Activated CD4-positive, alpha-beta memory T cell treated with anti-CD3 and anti-CD28 coated beads, Interleukin-2, amount 10 ng/mL, durations not matched to agents 7 days and 5 days (primary cell): ENCODE measurements around the gene GBE1. TPM values are rescaled to one million over a fixed set of nuclear protein-coding genes. Genes with fewer than 3 reads are reported as not detected.

Experiments
- CTCF ChIA-PET: fragments of 350-600 bp; sonication (Branson Sonifier 250); formaldehyde crosslinking; loops from one replicate; lab custom pipeline; 2021; ENCODE audit warnings: antibody characterized with exemption, inconsistent platforms; lab: Charles Lee
- POLR2A ChIA-PET: fragments of 350-600 bp; sonication (Branson Sonifier 250); formaldehyde crosslinking; loops from one replicate; lab custom pipeline; 2021; ENCODE audit warnings: antibody characterized with exemption; lab: Charles Lee
- DNase-seq: peaks from one replicate; pipeline ENCODE4 v3.0.0-alpha.2; 2020
- H3K27ac Mint-ChIP-seq: one replicate; pipeline ENCODE4 v1.8.0; 2021; ENCODE audit warnings: mild to moderate bottlenecking, mixed read lengths
- H3K27me3 Mint-ChIP-seq: one replicate; pipeline ENCODE4 v1.8.0; 2021; ENCODE audit warnings: mixed read lengths
- H3K36me3 Mint-ChIP-seq: one replicate; pipeline ENCODE4 v1.8.0; 2021; ENCODE audit warnings: low read depth, mixed read lengths
- H3K4me1 Mint-ChIP-seq: one replicate; pipeline ENCODE4 v1.8.0; 2021; ENCODE audit warnings: mixed read lengths
- H3K4me3 Mint-ChIP-seq: one replicate; pipeline ENCODE4 v1.8.0; 2021; ENCODE audit warnings: mild to moderate bottlenecking, mixed read lengths
- H3K9me3 Mint-ChIP-seq: one replicate; pipeline ENCODE4 v1.8.0; 2021; ENCODE audit warnings: mixed read lengths
- total RNA-seq, 2 experiments: library from RNA; stranded (reverse); gene quantifications; one replicate each; pipeline ENCODE4 v1.2.3, GENCODE V29; 2021

GBE1 gene
- total RNA-seq, 2 experiments from 2014 or later = 36.5 to 37.7 TPM

DNA sequence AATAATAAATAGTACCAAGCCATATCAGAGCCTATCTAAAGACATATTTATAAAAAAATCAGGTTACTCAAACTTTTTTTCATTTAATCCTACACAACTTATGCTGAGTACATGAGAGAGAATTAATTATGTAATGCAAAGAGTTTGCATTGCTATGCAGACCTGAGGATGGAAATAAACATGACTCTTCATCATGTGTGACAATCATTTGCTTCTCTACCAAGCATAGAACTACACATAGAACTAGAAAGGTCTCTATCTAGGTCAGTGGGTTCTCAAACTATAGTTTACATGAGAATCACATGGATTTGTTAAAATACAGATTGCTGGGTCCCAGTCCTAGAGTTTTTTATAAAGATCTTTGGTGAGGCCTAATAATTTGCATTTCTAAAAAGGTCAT is 86.8 kb downstream of the GBE1 start:
- no peaks in the 10 kb centered on the region for H3K36me3 Mint-ChIP-seq
- ChIA-PET POLR2A (no interaction called here), CTCF (no interaction called here)
- no peaks in the 10 kb centered on the region for H3K9me3 Mint-ChIP-seq
- H3K4me3 Mint-ChIP-seq = no peak overlapping the region
- no peaks in the 10 kb centered on the region for H3K4me1 Mint-ChIP-seq
- H3K27me3 Mint-ChIP-seq = no peaks in the 10 kb centered on the region
- H3K27ac Mint-ChIP-seq = no peak overlapping the region
- DNase-seq = no peak

- DNase-seq = no peak
- H3K9me3 Mint-ChIP-seq = no peaks in the 10 kb centered on the region
- ChIA-PET POLR2A (no interaction called here), CTCF (interaction anchor here (0.9 kb wide), 1 partner anchor 16 kb away, joined by 3 read pairs; no protein-coding TSS in a partner anchor)
- no peak overlapping the region for H3K4me3 Mint-ChIP-seq
- no peaks in the 10 kb centered on the region for H3K4me1 Mint-ChIP-seq
- H3K27me3 Mint-ChIP-seq = no peaks in the 10 kb centered on the region
- no peak overlapping the region for H3K27ac Mint-ChIP-seq
- peaks cover 5% of the 10 kb centered on the region for H3K36me3 Mint-ChIP-seq
These were observed 93.2 kb downstream of the GBE1 start for GRCh38 chr3:81668283-81668682.

DNA sequence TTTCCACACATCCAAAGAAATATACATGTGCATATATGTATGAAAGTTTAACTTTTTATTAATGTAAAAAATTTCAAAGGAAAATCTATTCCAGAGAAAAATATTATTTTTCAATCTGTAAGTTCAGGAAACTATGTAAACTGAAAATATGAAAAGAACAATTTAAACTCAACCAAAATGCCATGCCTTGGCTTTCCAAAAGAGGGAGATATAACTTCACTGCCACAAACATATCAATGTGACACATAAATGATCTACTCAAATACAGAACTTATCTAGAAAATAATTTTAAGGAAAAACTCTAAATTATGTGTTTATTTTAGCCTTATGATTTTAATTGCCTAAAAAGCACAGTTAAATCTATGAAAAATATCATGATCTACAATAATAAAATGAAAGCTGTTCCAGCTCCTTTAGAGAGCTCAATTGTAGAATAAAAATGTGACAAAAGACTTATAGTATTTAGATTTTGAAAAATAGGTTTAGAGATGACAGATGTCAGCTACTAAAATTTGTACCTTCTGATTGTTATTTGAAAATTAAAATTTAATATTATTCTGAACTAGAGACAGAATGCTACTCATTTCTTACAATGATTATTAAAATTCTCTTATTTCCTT is 94.8 kb downstream of the GBE1 start:
- Mint-ChIP-seq H3K36me3 (peaks cover 5% of the 10 kb centered on the region), H3K9me3 (no peaks in the 10 kb centered on the region), H3K4me1 (no peaks in the 10 kb centered on the region), H3K27me3 (no peaks in the 10 kb centered on the region), H3K4me3 (no peak overlapping the region), H3K27ac (no peak overlapping the region)
- POLR2A ChIA-PET = no interaction called here
- CTCF ChIA-PET = no interaction called here
- DNase-seq = no peak

DNA sequence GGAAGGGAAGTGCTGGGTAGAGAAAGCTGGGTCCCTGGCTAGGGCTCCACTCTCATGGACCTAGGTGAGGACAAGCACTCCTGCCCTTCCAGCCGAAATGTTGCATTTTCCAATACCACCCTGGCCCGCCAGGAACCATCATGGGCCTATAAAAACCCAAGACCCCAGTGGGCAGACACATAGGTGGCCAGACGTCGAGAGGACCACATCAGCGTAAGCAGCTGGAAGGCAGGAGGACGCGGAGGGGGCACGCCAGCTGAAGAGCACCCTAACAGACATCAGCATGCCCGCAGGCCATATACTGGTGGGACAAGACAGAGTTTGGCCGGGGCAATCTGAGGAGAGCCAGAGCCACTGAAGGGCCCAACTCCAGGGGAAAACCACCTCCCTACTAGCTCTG is 98.3 kb downstream of the GBE1 start:
- peaks cover 5% of the 10 kb centered on the region for H3K36me3 Mint-ChIP-seq
- H3K4me3 Mint-ChIP-seq = no peak overlapping the region
- no peaks in the 10 kb centered on the region for H3K9me3 Mint-ChIP-seq
- H3K27ac Mint-ChIP-seq = no peak overlapping the region
- CTCF ChIA-PET = no interaction called here
- no peak for DNase-seq
- POLR2A ChIA-PET = no interaction called here
- H3K4me1 Mint-ChIP-seq = no peaks in the 10 kb centered on the region
- H3K27me3 Mint-ChIP-seq = no peaks in the 10 kb centered on the region

GRCh38 chr3:81660036-81660435 is 101.4 kb downstream of the GBE1 start:
- H3K9me3 Mint-ChIP-seq = no peaks in the 10 kb centered on the region
- no peaks in the 10 kb centered on the region for H3K27me3 Mint-ChIP-seq
- CTCF ChIA-PET = interaction anchor here (0.6 kb wide), 1 partner anchor 358 kb away, joined by 3 read pairs; no protein-coding TSS in a partner anchor
- no peak overlapping the region for H3K4me3 Mint-ChIP-seq
- no peaks in the 10 kb centered on the region for H3K4me1 Mint-ChIP-seq
- DNase-seq = no peak
- H3K27ac Mint-ChIP-seq = no peak overlapping the region
- no peaks in the 10 kb centered on the region for H3K36me3 Mint-ChIP-seq
- POLR2A ChIA-PET = no interaction called here

GRCh38 chr3:81658322-81658997 is 103.0 kb downstream of the GBE1 start:
- ChIA-PET CTCF (no interaction called here), POLR2A (no interaction called here)
- Mint-ChIP-seq H3K4me3 (no peak overlapping the region), H3K27ac (no peak overlapping the region), H3K9me3 (no peaks in the 10 kb centered on the region), H3K36me3 (no peaks in the 10 kb centered on the region), H3K4me1 (no peaks in the 10 kb centered on the region), H3K27me3 (no peaks in the 10 kb centered on the region)
- DNase-seq = no peak

DNA sequence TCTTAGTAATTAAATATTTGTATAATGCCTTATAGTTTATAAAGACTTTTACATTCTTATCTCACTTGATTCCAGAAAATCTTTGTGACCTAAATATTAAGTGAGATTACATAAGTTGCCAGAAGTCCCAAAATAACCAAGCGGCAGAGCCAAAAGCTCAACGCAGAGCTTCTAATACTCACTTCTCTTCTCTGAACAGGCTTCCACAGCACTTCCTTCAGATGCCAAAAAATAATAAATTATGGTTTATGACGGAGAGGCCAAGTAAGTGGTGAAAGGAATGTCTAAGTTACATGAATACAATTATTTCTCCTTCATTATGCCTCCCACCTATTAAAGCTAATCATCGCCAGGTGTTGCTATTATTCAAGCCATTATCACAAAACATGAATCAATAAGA is 110.3 kb downstream of the GBE1 start:
- no peaks in the 10 kb centered on the region for H3K27me3 Mint-ChIP-seq
- no peak overlapping the region for H3K4me3 Mint-ChIP-seq
- no peak for DNase-seq
- H3K36me3 Mint-ChIP-seq = no peaks in the 10 kb centered on the region
- no peaks in the 10 kb centered on the region for H3K9me3 Mint-ChIP-seq
- POLR2A ChIA-PET = no interaction called here
- H3K4me1 Mint-ChIP-seq = no peaks in the 10 kb centered on the region
- no peak overlapping the region for H3K27ac Mint-ChIP-seq
- CTCF ChIA-PET = interaction anchor here (1.2 kb wide), 1 partner anchor 13 kb away, joined by 4 read pairs; no protein-coding TSS in a partner anchor

GRCh38 chr3:81650187-81650586 is 111.3 kb downstream of the GBE1 start:
- H3K27ac Mint-ChIP-seq = no peak overlapping the region
- ChIA-PET CTCF (no interaction called here), POLR2A (no interaction called here)
- no peak overlapping the region for H3K4me3 Mint-ChIP-seq
- no peaks in the 10 kb centered on the region for H3K9me3 Mint-ChIP-seq
- H3K36me3 Mint-ChIP-seq = no peaks in the 10 kb centered on the region
- no peaks in the 10 kb centered on the region for H3K4me1 Mint-ChIP-seq
- no peak for DNase-seq
- H3K27me3 Mint-ChIP-seq = no peaks in the 10 kb centered on the region

GRCh38 chr3:81645248-81645647 is 116.2 kb downstream of the GBE1 start:
- Mint-ChIP-seq H3K27me3 (no peaks in the 10 kb centered on the region), H3K9me3 (no peaks in the 10 kb centered on the region), H3K4me3 (no peak overlapping the region), H3K27ac (no peak overlapping the region), H3K36me3 (no peaks in the 10 kb centered on the region), H3K4me1 (no peaks in the 10 kb centered on the region)
- DNase-seq = no peak
- POLR2A ChIA-PET = no interaction called here
- CTCF ChIA-PET = interaction anchor here (1.6 kb wide), 1 partner anchor 155 kb away, joined by 4 read pairs; no protein-coding TSS in a partner anchor

DNA sequence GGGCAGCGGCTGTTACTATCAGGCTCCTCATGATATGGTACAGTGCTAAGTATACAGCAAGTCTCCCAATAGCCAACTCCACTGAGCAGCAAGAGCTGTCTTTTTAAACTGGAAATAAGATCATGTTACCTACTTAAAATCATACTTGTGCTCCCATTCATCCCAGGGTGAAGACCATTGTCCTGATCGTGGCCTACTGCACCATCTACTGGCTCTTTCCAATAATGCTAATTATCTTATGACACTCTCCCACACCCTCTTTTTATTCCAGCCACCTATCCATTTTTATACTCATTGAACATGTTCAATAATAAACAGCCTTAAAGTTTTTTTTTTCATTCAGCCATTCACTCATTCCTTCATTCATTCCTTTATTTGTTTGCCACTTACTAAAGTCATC is 117.7 kb downstream of the GBE1 start:
- Mint-ChIP-seq H3K4me1 (no peaks in the 10 kb centered on the region), H3K27ac (no peak overlapping the region), H3K36me3 (peaks cover 2% of the 10 kb centered on the region), H3K27me3 (no peaks in the 10 kb centered on the region), H3K4me3 (no peak overlapping the region), H3K9me3 (no peaks in the 10 kb centered on the region)
- no peak for DNase-seq
- ChIA-PET CTCF (interaction anchor here (0.6 to 1.6 kb wide), 2 partner anchors 29 to 154 kb away, joined by 3 to 4 read pairs; no protein-coding TSS in a partner anchor), POLR2A (no interaction called here)

GRCh38 chr3:81638480-81638879 is 123.0 kb downstream of the GBE1 start:
- Mint-ChIP-seq H3K27ac (no peak overlapping the region), H3K4me1 (no peaks in the 10 kb centered on the region), H3K36me3 (peaks cover 2% of the 10 kb centered on the region), H3K9me3 (no peaks in the 10 kb centered on the region), H3K27me3 (no peaks in the 10 kb centered on the region), H3K4me3 (no peak overlapping the region)
- no peak for DNase-seq
- ChIA-PET CTCF (no interaction called here), POLR2A (no interaction called here)

GRCh38 chr3:81632659-81633058 is 128.8 kb downstream of the GBE1 start:
- Mint-ChIP-seq H3K36me3 (peaks cover 10% of the 10 kb centered on the region), H3K27me3 (no peaks in the 10 kb centered on the region), H3K9me3 (peaks cover 3% of the 10 kb centered on the region), H3K27ac (no peak overlapping the region), H3K4me1 (no peaks in the 10 kb centered on the region), H3K4me3 (no peak overlapping the region)
- ChIA-PET POLR2A (no interaction called here), CTCF (no interaction called here)
- no peak for DNase-seq

- H3K36me3 Mint-ChIP-seq = no peaks in the 10 kb centered on the region
- H3K4me3 Mint-ChIP-seq = no peak overlapping the region
- CTCF ChIA-PET = no interaction called here
- no peak overlapping the region for H3K27ac Mint-ChIP-seq
- DNase-seq = no peak
- H3K9me3 Mint-ChIP-seq = no peaks in the 10 kb centered on the region
- no peaks in the 10 kb centered on the region for H3K27me3 Mint-ChIP-seq
- POLR2A ChIA-PET = no interaction called here
- no peaks in the 10 kb centered on the region for H3K4me1 Mint-ChIP-seq
These were observed 136.7 kb downstream of the GBE1 start for GRCh38 chr3:81624756-81625155.

GRCh38 chr3:81622395-81622794 is 139.1 kb downstream of the GBE1 start:
- Mint-ChIP-seq H3K27me3 (no peaks in the 10 kb centered on the region), H3K4me3 (no peak overlapping the region), H3K4me1 (no peaks in the 10 kb centered on the region), H3K9me3 (no peaks in the 10 kb centered on the region), H3K36me3 (no peaks in the 10 kb centered on the region), H3K27ac (no peak overlapping the region)
- ChIA-PET CTCF (no interaction called here), POLR2A (no interaction called here)
- no peak for DNase-seq
